ENCODE data around the gene SNRPD3.

SNRPD3 gene

GRCh38 chr22:24567668-24568067 lies 11.9 kb downstream of the SNRPD3 start:
- no peak for DNase-seq (ENCODE audit: low read depth in 2 of 2)

GRCh38 chr22:24571266-24571665 lies 15.5 kb downstream of the SNRPD3 start:
- DNase-seq (ENCODE audit: low read depth in 2 of 2) = no peak

DNA sequence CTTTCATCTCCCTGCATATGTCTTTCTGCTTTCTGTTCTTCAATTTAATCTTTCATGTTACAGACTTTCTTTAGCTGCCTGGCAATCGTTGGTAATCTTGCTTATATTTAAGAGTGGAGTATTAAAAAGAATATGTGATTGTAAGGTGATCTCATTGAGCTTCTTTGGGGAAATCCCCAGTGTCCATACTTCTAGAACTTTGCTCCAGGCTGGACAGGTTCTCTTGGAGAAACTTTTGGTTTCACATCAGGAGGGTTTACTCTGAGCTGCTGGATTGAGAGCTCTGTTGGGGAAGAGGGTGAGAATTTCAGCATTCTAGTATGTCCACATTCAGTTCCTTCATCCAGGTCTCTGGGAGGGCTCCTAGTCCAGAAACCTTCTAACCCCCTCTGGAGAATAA lies 21.0 kb downstream of the SNRPD3 start:
- no peak for DNase-seq (ENCODE audit: low read depth in 2 of 2)

DNA sequence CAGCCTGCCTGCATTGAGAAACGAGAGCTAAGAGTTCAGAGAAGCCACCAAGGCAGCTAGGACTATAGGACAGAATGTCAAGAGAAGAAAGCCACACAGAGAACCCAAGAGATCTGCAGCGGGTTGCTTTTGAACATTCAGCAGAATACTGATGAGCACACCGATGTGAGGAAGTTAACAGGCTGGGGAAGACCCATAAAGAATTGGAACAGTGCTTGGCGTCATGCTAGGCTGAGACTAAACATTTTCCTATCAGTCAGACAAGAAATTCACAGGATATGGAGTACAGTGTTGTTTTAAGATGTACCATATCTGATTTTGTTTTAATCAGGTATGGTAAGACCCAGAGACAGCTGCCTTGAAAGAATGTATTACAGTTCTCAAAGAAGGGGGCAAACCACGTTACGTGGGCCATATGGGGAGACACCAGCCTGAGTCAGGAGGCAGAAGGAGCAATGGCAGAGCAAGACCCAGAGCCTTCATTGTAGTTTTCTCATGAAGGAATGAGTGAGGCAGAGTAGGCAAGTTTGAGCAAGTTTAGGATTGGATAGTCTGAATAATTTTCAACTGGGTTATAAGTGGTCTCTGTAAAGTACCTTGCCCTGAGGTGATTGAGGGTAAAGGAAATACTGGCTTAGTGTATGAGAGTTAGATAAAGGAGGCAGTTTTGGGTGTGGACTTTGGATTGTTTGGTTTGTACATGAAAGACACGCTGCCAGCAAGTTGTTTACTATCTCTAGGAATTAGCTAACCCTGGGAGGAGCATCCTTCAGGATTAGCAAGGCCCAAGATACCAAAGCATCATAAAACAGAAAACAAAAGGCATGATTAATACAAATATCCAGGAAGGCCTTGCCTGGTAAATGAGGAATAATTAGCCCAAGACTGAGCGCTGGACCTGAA lies 22.8 kb downstream of the SNRPD3 start:
- DNase-seq (ENCODE audit: low read depth in 2 of 2) = no peak

- DNase-seq (ENCODE audit: low read depth in 2 of 2) = no peak
These were observed 23.4 kb downstream of the SNRPD3 start for GRCh38 chr22:24579258-24579601.

DNA sequence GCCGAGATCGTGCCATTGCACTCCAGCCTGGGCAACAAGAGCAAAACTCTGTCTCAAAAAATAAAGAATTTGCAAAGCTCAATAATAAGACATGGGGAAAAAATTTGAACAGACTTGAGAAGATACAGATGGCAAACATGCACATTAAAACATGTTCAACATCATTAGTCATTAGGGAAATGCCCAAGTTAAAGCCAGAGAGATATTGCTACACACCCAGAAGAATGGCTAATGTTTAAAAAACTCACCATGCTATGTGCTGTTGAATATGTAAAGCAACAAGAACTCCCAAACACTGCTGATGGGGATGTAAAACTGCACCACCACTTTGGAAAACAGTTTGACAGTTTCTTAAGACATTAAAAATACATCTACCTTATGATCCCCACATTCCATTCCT lies 24.5 kb downstream of the SNRPD3 start:
- DNase-seq (ENCODE audit: low read depth in 2 of 2) = no peak

GRCh38 chr22:24582056-24582814 lies 26.4 kb downstream of the SNRPD3 start:
- DNase-seq (ENCODE audit: low read depth in 2 of 2) = no peak

GRCh38 chr22:24583221-24584165 lies 27.7 kb downstream of the SNRPD3 start:
- no peak for DNase-seq (ENCODE audit: low read depth in 2 of 2)

GRCh38 chr22:24584166-24584790 lies 28.5 kb downstream of the SNRPD3 start:
- no peak for DNase-seq (ENCODE audit: low read depth in 2 of 2)

DNA sequence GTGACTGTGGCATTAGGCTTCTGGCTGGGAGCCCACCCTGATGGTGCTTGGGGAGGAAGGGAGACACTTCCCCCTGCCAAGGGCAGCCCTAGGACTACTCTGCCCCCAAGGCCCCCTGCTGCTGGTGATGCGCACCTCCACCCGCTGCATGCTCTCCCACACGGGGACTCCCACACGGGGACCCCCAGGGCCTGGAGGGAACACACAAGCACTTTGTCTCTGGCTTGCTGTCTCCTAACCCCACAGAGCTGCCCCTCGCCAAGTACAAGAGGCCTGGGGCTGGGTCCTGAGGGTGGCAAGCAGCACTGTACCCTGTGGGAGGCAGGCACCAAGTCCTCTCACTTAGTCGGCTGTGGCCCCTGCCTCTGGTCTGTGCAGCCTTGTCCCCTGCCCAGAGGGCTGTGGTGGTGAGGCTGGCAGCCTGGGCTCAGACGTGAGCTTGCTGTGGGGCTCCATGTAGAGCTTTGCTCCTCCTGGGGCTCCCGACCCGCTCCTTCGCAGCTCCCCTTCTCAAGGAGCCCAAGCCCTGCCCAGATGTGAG lies 29.1 kb downstream of the SNRPD3 start:
- DNase-seq (ENCODE audit: low read depth in 2 of 2) = no peak

GRCh38 chr22:24585461-24585860 lies 29.7 kb downstream of the SNRPD3 start:
- DNase-seq (ENCODE audit: low read depth in 2 of 2) = no peak

GRCh38 chr22:24585927-24586546 lies 30.2 kb downstream of the SNRPD3 start:
- DNase-seq (ENCODE audit: low read depth in 2 of 2) = no peak

- no peak for DNase-seq (ENCODE audit: low read depth in 2 of 2)
These were observed 31.5 kb downstream of the SNRPD3 start for GRCh38 chr22:24587251-24587650.

- DNase-seq (ENCODE audit: low read depth in 2 of 2) = no peak
These were observed 32.1 kb downstream of the SNRPD3 start for GRCh38 chr22:24587948-24588347.

DNA sequence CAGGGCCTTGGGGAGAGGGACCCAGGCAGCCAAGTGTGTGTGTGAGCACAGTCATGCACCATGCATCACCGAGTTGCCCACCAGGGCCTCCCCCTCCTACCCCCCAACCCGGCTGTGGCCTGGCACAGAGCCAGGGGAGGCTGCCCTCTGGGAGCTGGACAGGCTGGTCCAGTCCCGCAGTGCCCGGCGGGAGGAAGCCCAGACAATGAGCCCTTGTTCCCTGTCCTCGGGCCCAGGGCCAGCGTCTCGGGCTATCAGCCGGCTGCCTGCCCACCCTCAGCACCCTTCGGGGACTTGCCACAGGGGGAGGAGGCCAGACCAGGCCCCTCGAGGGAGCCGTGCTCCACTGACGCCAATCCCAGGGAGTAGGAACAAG lies 32.6 kb downstream of the SNRPD3 start:
- DNase-seq (ENCODE audit: low read depth in 2 of 2) = no peak

DNA sequence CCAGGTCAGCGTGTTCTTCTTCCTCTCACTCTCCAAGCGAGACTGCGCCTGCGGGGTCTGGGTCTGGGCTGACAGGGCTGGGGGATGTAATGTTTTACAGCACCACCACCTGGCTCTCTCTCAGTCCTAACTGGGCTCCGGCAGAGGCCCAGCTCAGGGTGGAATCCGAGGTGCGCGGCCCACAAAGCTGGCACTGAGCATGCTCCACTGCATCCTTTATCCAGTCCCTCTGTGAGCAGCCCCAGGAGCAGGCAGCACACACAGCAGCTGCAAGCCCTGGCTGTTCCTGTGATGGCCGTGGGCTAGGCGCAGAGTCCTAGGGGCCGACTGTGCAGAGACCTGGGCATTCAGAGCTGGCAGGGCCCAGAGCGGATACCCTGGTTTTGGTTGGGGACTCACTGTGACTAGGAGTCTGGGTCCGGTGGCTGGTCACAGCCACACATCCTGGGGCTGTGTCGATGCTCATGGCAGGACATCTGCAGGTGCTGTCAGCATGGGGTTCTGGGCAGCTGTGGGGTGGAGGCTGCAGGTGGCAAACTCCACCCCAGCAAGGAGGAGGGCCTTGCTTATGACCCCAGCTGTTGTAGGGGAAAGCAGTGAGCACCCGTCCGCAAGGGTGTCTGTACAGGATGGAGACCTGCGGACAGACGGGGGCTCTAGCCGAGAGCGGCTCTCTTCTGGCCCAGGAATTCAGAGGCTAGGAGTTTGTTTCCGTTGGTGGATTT lies 33.1 kb downstream of the SNRPD3 start:
- no peak for DNase-seq (ENCODE audit: low read depth in 2 of 2)

- DNase-seq (ENCODE audit: low read depth in 2 of 2) = no peak
These were observed 33.8 kb downstream of the SNRPD3 start for GRCh38 chr22:24589518-24590030.

DNA sequence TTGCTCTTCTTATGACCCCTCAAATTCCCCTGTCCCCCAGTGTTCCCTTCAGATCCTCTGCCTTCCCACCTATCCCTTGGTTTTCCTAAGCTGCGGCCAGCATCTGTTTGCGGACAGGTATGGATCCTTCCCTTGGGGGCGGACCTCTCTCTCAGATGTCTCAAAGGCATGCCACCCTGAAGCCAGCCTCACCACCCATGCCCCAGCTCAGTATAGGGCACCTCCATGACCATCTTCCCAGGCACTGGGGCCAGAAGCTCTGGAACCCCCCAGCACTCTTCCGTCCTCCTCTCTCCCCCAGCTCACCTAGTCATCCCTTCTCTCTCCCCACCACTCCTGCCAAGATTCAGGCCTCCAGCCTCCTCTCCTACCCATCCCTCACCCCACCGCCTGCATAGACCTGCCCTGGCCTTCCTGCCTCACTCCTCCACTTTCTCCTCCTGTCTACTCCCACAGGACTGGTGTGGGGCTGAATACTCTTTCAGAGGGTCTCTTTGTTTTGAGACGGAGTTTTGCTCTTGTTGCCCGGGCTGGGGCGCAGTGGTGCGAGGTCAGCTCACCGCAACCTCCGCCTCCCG lies 34.9 kb downstream of the SNRPD3 start:
- DNase-seq (ENCODE audit: low read depth in 2 of 2) = no peak

DNA sequence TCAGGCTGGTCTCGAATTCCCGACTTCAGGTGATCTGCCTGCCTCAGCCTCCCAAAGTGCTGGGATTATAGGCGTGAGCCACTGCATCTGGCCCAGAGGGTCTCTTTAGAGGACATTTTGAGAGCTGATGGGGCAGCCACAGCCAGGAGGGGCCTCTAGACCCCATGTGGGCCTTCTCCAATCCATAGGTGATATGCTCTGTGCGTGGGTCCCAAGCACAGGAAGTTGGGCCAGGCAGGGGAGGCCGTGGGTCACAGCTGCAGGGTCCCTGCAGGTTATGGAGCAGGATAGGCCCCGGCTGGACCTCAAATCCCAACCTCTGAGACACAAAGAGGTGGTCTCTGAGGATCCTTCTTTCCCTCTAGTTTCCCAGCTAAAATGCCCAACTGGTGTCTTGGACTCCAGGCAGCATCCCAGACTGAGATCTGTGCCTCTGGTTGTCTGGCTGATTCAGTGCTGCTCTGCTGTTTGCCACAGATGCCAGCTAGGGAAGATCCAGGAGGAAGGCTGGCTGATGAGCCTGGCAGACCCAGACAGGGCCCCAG lies 35.6 kb downstream of the SNRPD3 start:
- DNase-seq (ENCODE audit: low read depth in 2 of 2) = no peak

All from stimulated activated CD8-positive, alpha-beta memory T cell treated with anti-CD3 and anti-CD28 coated beads, Interleukin-7, amount 100 ng/mL, for 4 hours (primary cell).